ENCODE measurements around the gene DENND1C. TPM values are rescaled to one million over a fixed set of nuclear protein-coding genes. Genes with fewer than 3 reads are reported as not detected.

DENND1C gene
- total and polyA plus RNA-seq, 9 of the 15 experiments (the other 6 are each of a cell fraction or from before 2014, with no cell fraction given), result 0.03 to 1.2 (median 0.32) TPM; not detected in 1

DNA sequence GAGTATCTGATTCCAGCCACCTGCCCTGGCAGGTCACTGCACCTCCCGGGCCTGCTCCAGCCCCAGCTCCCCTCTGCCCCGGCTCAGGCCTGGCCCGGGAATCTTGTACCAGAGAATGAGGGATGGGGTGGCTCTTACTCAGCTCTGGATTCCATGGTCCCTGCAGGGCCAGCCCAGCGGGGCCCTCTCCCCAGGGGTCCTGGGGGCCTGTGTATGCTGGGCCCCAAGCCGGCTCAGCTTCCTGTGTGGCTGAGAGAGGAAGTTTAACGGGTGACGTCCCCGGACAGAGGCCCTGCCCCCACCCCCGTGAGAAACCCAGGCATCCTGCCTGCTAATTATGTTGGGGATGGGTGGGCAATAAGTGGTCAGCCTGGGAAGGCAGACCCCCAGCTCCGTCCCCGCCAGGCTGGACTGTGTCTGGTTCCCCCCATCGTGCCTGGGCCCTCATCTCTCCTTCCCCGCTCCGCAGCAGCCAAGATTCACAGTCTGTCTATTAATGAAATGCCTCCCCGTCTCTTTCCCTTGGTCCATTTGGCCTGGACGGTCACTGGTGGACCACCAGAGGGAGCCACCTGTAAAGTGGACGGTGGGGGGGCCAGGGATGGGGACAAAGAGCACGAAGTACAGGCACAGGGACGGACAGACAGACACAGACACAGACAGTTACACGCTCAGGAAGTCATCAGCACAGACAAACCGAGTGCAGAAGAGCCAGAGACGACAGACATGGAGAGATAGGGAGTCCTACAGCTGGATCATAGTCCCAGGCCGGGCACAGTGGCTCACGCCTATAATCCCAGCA lies at the start of gene DENND1C (continued):
- TF ChIP-seq ATF4 (CRISPR knock-in tag; IDR thresholded peaks at IDR 0.05) (no peak), KLF10 (CRISPR knock-in tag; IDR thresholded peaks at IDR 0.05) (no peak), BRD4 (IDR thresholded peaks at IDR 0.05) (no peak), THAP12 (CRISPR knock-in tag; IDR thresholded peaks at IDR 0.05) (no peak), DPF2 (IDR thresholded peaks at IDR 0.05) (no peak), SNRNP70 (optimal IDR thresholded peaks at IDR 0.05; ENCODE audit: low read depth, low read length) (no peak), CHD7 (IDR thresholded peaks at IDR 0.05; ENCODE audit: low read depth, low read length) (no peak), RCOR1 (IDR thresholded peaks at IDR 0.05; ENCODE audit: borderline replicate concordance in 1 of 2, low read depth in 2 of 2, low read length in 2 of 2) (peak in 1 of 2 experiments; percentile 59; a peak in 1 of 4 replicates)
- TF ChIP-seq, protein P1, sequence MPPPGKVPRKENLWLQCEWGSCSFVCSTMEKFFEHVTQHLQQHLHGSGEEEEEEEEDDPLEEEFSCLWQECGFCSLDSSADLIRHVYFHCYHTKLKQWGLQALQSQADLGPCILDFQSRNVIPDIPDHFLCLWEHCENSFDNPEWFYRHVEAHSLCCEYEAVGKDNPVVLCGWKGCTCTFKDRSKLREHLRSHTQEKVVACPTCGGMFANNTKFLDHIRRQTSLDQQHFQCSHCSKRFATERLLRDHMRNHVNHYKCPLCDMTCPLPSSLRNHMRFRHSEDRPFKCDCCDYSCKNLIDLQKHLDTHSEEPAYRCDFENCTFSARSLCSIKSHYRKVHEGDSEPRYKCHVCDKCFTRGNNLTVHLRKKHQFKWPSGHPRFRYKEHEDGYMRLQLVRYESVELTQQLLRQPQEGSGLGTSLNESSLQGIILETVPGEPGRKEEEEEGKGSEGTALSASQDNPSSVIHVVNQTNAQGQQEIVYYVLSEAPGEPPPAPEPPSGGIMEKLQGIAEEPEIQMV (tag; conservative IDR thresholded peaks at IDR 0.05; ENCODE audit: low read depth), result no peak

Measured in K562 (cell line).